ENCODE results near the gene WRNIP1.

Gene WRNIP1

GRCh38 chr6:2753110-2753489 lies 12.1 kb upstream of the WRNIP1 start:
- H3K27ac ChIP-seq = no peak overlapping the region
- H3K4me1 ChIP-seq (ENCODE audit: control insufficient read depth in 1 of 2, insufficient read depth in 1 of 2, low read depth in 1 of 2, low read length in 1 of 2) = peaks cover 0 to 8% of the 10 kb centered on the region in 2 experiments
- no peaks in the 10 kb centered on the region for H3K36me3 ChIP-seq
- H3K9me3 ChIP-seq = no peaks in the 10 kb centered on the region
- no peaks in the 10 kb centered on the region for H3K27me3 ChIP-seq
- H3K4me3 ChIP-seq (ENCODE audit: low read depth in 1 of 2, low read length in 1 of 2) = no peak overlapping the region
- no peak for TF ChIP-seq CTCF (IDR thresholded peaks at IDR 0.05)

GRCh38 chr6:2753743-2754142 lies 11.4 kb upstream of the WRNIP1 start:
- peaks cover 0 to 8% of the 10 kb centered on the region in 2 experiments for H3K4me1 ChIP-seq (ENCODE audit: control insufficient read depth in 1 of 2, insufficient read depth in 1 of 2, low read depth in 1 of 2, low read length in 1 of 2)
- H3K27me3 ChIP-seq = no peaks in the 10 kb centered on the region
- H3K4me3 ChIP-seq (ENCODE audit: low read depth in 1 of 2, low read length in 1 of 2) = no peak overlapping the region
- TF ChIP-seq CTCF (IDR thresholded peaks at IDR 0.05) = no peak
- H3K36me3 ChIP-seq = no peaks in the 10 kb centered on the region
- H3K27ac ChIP-seq = no peak overlapping the region
- no peaks in the 10 kb centered on the region for H3K9me3 ChIP-seq

- Histone ChIP-seq H3K27me3 (no peaks in the 10 kb centered on the region), H3K36me3 (no peaks in the 10 kb centered on the region), H3K27ac (no peak overlapping the region), H3K4me3 (ENCODE audit: low read depth in 1 of 2, low read length in 1 of 2) (no peak overlapping the region), H3K4me1 (ENCODE audit: control insufficient read depth in 1 of 2, insufficient read depth in 1 of 2, low read depth in 1 of 2, low read length in 1 of 2) (peaks cover 0 to 8% of the 10 kb centered on the region in 2 experiments), H3K9me3 (no peaks in the 10 kb centered on the region)
- TF ChIP-seq CTCF (IDR thresholded peaks at IDR 0.05) = no peak
These were observed 10.8 kb upstream of the WRNIP1 start for GRCh38 chr6:2754393-2754792.

GRCh38 chr6:2754911-2755310 lies 10.3 kb upstream of the WRNIP1 start:
- Histone ChIP-seq H3K9me3 (no peaks in the 10 kb centered on the region), H3K27me3 (no peaks in the 10 kb centered on the region), H3K36me3 (no peaks in the 10 kb centered on the region), H3K4me3 (ENCODE audit: low read depth in 1 of 2, low read length in 1 of 2) (no peak overlapping the region), H3K4me1 (ENCODE audit: control insufficient read depth in 1 of 2, insufficient read depth in 1 of 2, low read depth in 1 of 2, low read length in 1 of 2) (peaks cover 0 to 4% of the 10 kb centered on the region in 2 experiments), H3K27ac (no peak overlapping the region)
- no peak for TF ChIP-seq CTCF (IDR thresholded peaks at IDR 0.05)

GRCh38 chr6:2755456-2755855 lies 9.7 kb upstream of the WRNIP1 start:
- H3K4me1 ChIP-seq (ENCODE audit: control insufficient read depth in 1 of 2, insufficient read depth in 1 of 2, low read depth in 1 of 2, low read length in 1 of 2) = no peaks in the 10 kb centered on the region
- H3K27ac ChIP-seq = no peak overlapping the region
- H3K36me3 ChIP-seq = no peaks in the 10 kb centered on the region
- no peak overlapping the region for H3K4me3 ChIP-seq (ENCODE audit: low read depth in 1 of 2, low read length in 1 of 2)
- no peaks in the 10 kb centered on the region for H3K9me3 ChIP-seq
- no peak for TF ChIP-seq CTCF (IDR thresholded peaks at IDR 0.05)
- no peaks in the 10 kb centered on the region for H3K27me3 ChIP-seq

- Histone ChIP-seq H3K9me3 (no peaks in the 10 kb centered on the region), H3K4me3 (ENCODE audit: low read depth in 1 of 2, low read length in 1 of 2) (no peak overlapping the region), H3K27ac (no peak overlapping the region), H3K4me1 (ENCODE audit: control insufficient read depth in 1 of 2, insufficient read depth in 1 of 2, low read depth in 1 of 2, low read length in 1 of 2) (no peaks in the 10 kb centered on the region), H3K36me3 (no peaks in the 10 kb centered on the region), H3K27me3 (no peaks in the 10 kb centered on the region)
- no peak for TF ChIP-seq CTCF (IDR thresholded peaks at IDR 0.05)
These were observed 9.0 kb upstream of the WRNIP1 start for GRCh38 chr6:2756241-2756640.
